MM.1S (cell line): ENCODE measurements around the gene CDC16.
"Not testable (repeated sequence)": the region's sequence is repeated elsewhere in the genome, so short reads cannot be mapped to it uniquely, and the experiment has no call there.

Experiments
- DNase-seq: peaks from one replicate; pipeline ENCODE4 v3.0.0-alpha.2; 2015
- H2AFZ ChIP-seq: fragments of 300-600 bp; sonication (generic); 2 replicates; pipeline ENCODE4 v1.6.0; 2016; ENCODE audit warnings: antibody characterized with exemption, low read length
- H3F3A ChIP-seq: fragments of 300-600 bp; sonication (generic); 2 replicates; pipeline ENCODE4 v1.6.1; 2016; ENCODE audit warnings: mild to moderate bottlenecking, antibody characterized with exemption, low read length, moderate library complexity, mixed read lengths; ENCODE audit not compliant: insufficient read depth
- H3K27ac ChIP-seq: fragments of 300-600 bp; sonication (generic); 2 replicates; pipeline ENCODE4 v1.5.1; 2016; ENCODE audit warnings: mild to moderate bottlenecking, low read length
- H3K27me3 ChIP-seq: fragments of 300-600 bp; sonication (generic); replicated peaks from 2 replicates; pipeline ENCODE4 v1.6.0; 2016; ENCODE audit warnings: low read length; ENCODE audit not compliant: insufficient read depth
- H3K36me3 ChIP-seq: fragments of 300-600 bp; sonication (generic); replicated peaks from 2 replicates; pipeline ENCODE4 v1.6.1; 2016; ENCODE audit warnings: mild to moderate bottlenecking, low read length, mixed read lengths; ENCODE audit not compliant: insufficient read depth
- H3K4me1 ChIP-seq: fragments of 300-600 bp; sonication (generic); 2 replicates; pipeline ENCODE4 v1.6.1; 2016; ENCODE audit warnings: low read length, mixed read lengths
- H3K4me2 ChIP-seq: fragments of 300-600 bp; sonication (generic); 2 replicates; pipeline ENCODE4 v1.6.0; 2016; ENCODE audit warnings: low read depth, low read length
- H3K4me3 ChIP-seq: fragments of 300-600 bp; sonication (generic); 2 replicates; pipeline ENCODE4 v1.5.1; 2016; ENCODE audit warnings: low read length, mixed read lengths
- H3K79me2 ChIP-seq: fragments of 300-600 bp; sonication (generic); 2 replicates; pipeline ENCODE4 v1.6.1; 2016; ENCODE audit warnings: mixed run types, low read length, mixed read lengths
- H3K9ac ChIP-seq: fragments of 300-600 bp; sonication (generic); 2 replicates; pipeline ENCODE4 v1.6.1; 2016; ENCODE audit warnings: low read length, mixed read lengths
- H3K9me2 ChIP-seq: fragments of 300-600 bp; sonication (generic); replicated peaks from 2 replicates; pipeline ENCODE4 v1.6.1; 2016; ENCODE audit warnings: mild to moderate bottlenecking, low read length, mixed read lengths; ENCODE audit not compliant: insufficient read depth
- H3K9me3 ChIP-seq: fragments of 300-600 bp; sonication (generic); replicated peaks from 2 replicates; pipeline ENCODE4 v1.6.1; 2016; ENCODE audit warnings: mild to moderate bottlenecking, low read length, mixed read lengths; ENCODE audit not compliant: insufficient read depth
- H4K20me1 ChIP-seq: fragments of 300-600 bp; sonication (generic); 2 replicates; pipeline ENCODE4 v1.6.1; 2016; ENCODE audit warnings: mild to moderate bottlenecking, low read length, moderate library complexity, mixed read lengths; ENCODE audit not compliant: insufficient read depth
- CTCF ChIP-seq: fragments of 300-600 bp; sonication (generic); IDR thresholded peaks from 2 replicates; pipeline ENCODE4 v1.5.1; 2016; ENCODE audit warnings: antibody characterized with exemption, low read length, mixed read lengths
- EZH2 ChIP-seq: fragments of 300-600 bp; sonication (generic); optimal IDR thresholded peaks from 2 replicates; pipeline ENCODE3; 2017; ENCODE audit warnings: low read depth, mild to moderate bottlenecking, antibody characterized with exemption, low read length, mixed read lengths
- EZH2phosphoT487 ChIP-seq: fragments of 300-600 bp; sonication (generic); IDR thresholded peaks from 2 replicates; pipeline ENCODE4 v1.6.1; 2018; ENCODE audit warnings: antibody characterized with exemption, low read length

Gene CDC16

DNA sequence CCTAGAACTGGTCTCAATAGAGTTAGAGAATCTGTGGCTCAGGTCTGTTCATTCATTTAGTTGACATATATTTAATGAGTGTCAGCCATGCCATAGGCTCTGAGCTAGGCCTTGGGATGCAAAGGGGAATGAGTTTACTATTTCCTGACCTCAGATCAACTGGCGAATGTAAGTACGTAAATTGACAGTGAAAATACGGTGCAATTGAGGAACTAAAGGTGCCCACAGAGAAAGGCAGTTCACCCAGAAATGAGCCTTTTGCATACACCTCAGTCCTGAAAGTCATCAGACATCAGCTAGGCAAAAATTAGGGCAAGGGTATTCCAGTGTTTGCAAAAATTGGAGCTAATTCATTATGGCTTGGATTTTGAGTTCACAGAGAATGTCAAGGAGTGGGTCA is 26.1 kb downstream of the CDC16 start:
- peaks cover 66% of the 10 kb centered on the region for H3F3A ChIP-seq
- H3K9me2 ChIP-seq: no peaks in the 10 kb centered on the region
- H3K36me3 ChIP-seq: peaks cover 10% of the 10 kb centered on the region
- no peaks in the 10 kb centered on the region for H3K9me3 ChIP-seq
- peak overlapping the region; percentile 77 for H3K9ac ChIP-seq
- H2AFZ ChIP-seq: no peak overlapping the region
- H3K4me1 ChIP-seq: peaks cover 91% of the 10 kb centered on the region
- H3K4me2 ChIP-seq: peak overlapping the region; percentile 62
- H3K4me3 ChIP-seq: no peak overlapping the region
- TF ChIP-seq EZH2 (no peak), EZH2phosphoT487 (no peak), CTCF (no peak)
- peaks cover 52% of the 10 kb centered on the region for H3K79me2 ChIP-seq
- H3K27me3 ChIP-seq: no peaks in the 10 kb centered on the region
- no peaks in the 10 kb centered on the region for H4K20me1 ChIP-seq
- H3K27ac ChIP-seq: peak overlapping the region; percentile 94
- DNase-seq: no peak

DNA sequence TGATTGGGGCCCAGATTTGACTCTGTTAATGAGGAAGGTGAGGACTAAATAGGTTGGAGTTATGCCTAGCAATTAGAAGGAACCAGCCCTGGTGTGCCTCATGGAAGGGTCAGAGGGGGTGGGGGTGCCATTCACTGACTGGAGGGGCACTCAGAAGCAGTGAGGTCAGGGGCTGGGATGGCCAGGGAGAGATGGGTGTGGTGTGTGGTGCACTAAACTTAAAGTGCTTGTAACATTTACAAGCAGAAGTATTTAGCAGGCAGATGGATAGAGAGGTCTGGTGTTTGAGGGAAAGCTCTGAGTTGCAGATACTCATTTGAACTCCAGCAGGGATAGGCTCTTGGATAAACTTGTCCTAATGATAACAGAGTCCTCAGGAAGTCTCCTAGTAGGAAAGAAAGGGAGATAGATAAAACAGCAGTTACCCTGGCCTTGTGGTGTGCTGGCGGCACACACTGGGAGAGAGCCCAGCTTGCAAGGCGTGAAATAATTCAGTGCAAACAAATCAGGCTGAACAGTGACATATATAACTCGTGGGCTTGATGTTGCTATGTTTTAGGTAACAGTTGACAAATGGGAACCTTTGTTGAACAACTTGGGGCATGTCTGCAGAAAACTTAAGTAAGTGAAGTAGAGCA is 26.8 kb downstream of the CDC16 start:
- TF ChIP-seq EZH2 (no peak), CTCF (no peak), EZH2phosphoT487 (no peak)
- H3K9ac ChIP-seq: peak overlapping the region; percentile 77; the same call in 1 of the 2 replicates
- H3K27ac ChIP-seq: peak overlapping the region; percentile 94
- no peaks in the 10 kb centered on the region for H3K9me3 ChIP-seq
- no peak for DNase-seq
- H3K4me2 ChIP-seq: peak overlapping the region; percentile 62; the same call in 1 of the 2 replicates
- H3F3A ChIP-seq: peaks cover 66% of the 10 kb centered on the region
- H3K36me3 ChIP-seq: peaks cover 15% of the 10 kb centered on the region
- no peaks in the 10 kb centered on the region for H4K20me1 ChIP-seq
- H2AFZ ChIP-seq: no peak overlapping the region
- H3K4me1 ChIP-seq: peaks cover 92% of the 10 kb centered on the region
- no peaks in the 10 kb centered on the region for H3K27me3 ChIP-seq
- no peaks in the 10 kb centered on the region for H3K9me2 ChIP-seq
- no peak overlapping the region for H3K4me3 ChIP-seq
- peaks cover 52% of the 10 kb centered on the region for H3K79me2 ChIP-seq

GRCh38 chr13:114263578-114263977 is 28.9 kb downstream of the CDC16 start:
- Histone ChIP-seq H3K27ac (peak overlapping the region; percentile 94), H3K9me2 (no peaks in the 10 kb centered on the region), H3K36me3 (peaks cover 18% of the 10 kb centered on the region), H3K27me3 (no peaks in the 10 kb centered on the region), H4K20me1 (no peaks in the 10 kb centered on the region), H3K9ac (peak overlapping the region; percentile 74), H3K4me1 (peaks cover 90% of the 10 kb centered on the region), H3K9me3 (no peaks in the 10 kb centered on the region), H3K79me2 (peaks cover 57% of the 10 kb centered on the region), H3K4me3 (no peak overlapping the region), H3F3A (peaks cover 57% of the 10 kb centered on the region), H3K4me2 (peak overlapping the region; percentile 48), H2AFZ (no peak overlapping the region)
- TF ChIP-seq EZH2: no peak
- no peak for TF ChIP-seq CTCF
- TF ChIP-seq EZH2phosphoT487: no peak
- peak; percentile 91 for DNase-seq

DNA sequence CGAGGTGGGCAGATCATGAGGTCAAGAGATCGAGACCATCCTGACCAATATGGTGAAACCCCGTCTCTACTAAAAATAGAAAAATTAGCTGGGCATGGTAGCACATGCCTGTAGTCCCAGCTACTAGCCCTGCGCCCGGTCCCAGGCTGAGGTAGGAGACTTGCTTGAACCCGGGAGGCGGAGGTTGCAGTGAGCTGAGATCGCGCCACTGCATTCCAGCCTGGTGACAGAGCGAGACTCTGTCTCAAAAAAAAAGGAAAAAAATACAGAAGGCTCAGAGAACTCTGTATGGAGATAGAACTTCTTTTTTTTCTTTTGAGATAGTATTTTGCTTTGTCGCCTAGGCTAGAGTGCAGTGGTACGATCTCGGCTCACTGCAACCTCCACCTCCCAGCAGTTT is 29.6 kb downstream of the CDC16 start:
- Histone ChIP-seq H3K27ac (peak overlapping the region; percentile 94; the same call in 1 of the 2 replicates), H3F3A (peaks cover 49% of the 10 kb centered on the region), H3K4me1 (peaks cover 91% of the 10 kb centered on the region), H3K79me2 (peaks cover 63% of the 10 kb centered on the region), H3K4me2 (peak overlapping the region; percentile 20; the same call in 1 of the 2 replicates), H3K36me3 (peaks cover 24% of the 10 kb centered on the region)
- not testable (repeated sequence) for H3K9ac ChIP-seq, H3K27me3 ChIP-seq, H4K20me1 ChIP-seq, H3K9me2 ChIP-seq, H3K4me3 ChIP-seq, DNase-seq, H3K9me3 ChIP-seq, H2AFZ ChIP-seq
